Activated naive CD4-positive, alpha-beta T cell (primary cell): Measurements from ENCODE around the gene GPANK1.
A peak's percentile ranks its signal among the peaks of the same experiment; 100 is the strongest.

ENCODE experiments used
- DNase-seq, 4 experiments: peaks; one replicate each; lab custom pipeline; 2025; lab: John Stamatoyannopoulos, UW

The GPANK1 gene

GRCh38 chr6:31662124-31662723 is 2.6 kb downstream of the GPANK1 start:
- no peak for DNase-seq

- DNase-seq: no peak
Observed at GRCh38 chr6:31661262-31662123, 3.3 kb downstream of the GPANK1 start.

- DNase-seq: peak; percentile 13 to 64 (median 25)
Observed at GRCh38 chr6:31660381-31661261, 4.2 kb downstream of the GPANK1 start, which contains the start of gene C6orf47. Gene C6orf47 (minus strand): TSS chr6:31660778. CDS start chr6:31659947, 831 bp downstream.

GRCh38 chr6:31659649-31660380 is 5.0 kb downstream of the GPANK1 start:
- no peak for DNase-seq

GRCh38 chr6:31658983-31659648 is 5.7 kb downstream of the GPANK1 start:
- DNase-seq: no peak

GRCh38 chr6:31658158-31658688 is 6.6 kb downstream of the GPANK1 start:
- no peak for DNase-seq

GRCh38 chr6:31657406-31658157 is 7.2 kb downstream of the GPANK1 start:
- no peak for DNase-seq

GRCh38 chr6:31655349-31656237 is 9.2 kb downstream of the GPANK1 start, which contains the start of gene APOM:
Gene APOM (plus strand): TSS chr6:31655894. CDS start chr6:31655967, 73 bp downstream.
- no peak for DNase-seq

GRCh38 chr6:31654574-31655348 is 10.0 kb downstream of the GPANK1 start:
- DNase-seq: no peak

- DNase-seq: peak in 2 of 4 experiments; percentile 79 to 84
Observed at GRCh38 chr6:31652925-31653724, 11.7 kb downstream of the GPANK1 start.

- DNase-seq: no peak
Observed at GRCh38 chr6:31651602-31652191, 13.1 kb downstream of the GPANK1 start.

- no peak for DNase-seq
Observed at GRCh38 chr6:31645325-31645724, 19.5 kb downstream of the GPANK1 start.

GRCh38 chr6:31643818-31644454 is 20.9 kb downstream of the GPANK1 start:
- DNase-seq: no peak

- DNase-seq: no peak
Observed at GRCh38 chr6:31642798-31643570, 21.8 kb downstream of the GPANK1 start.

GRCh38 chr6:31641370-31641769 is 23.4 kb downstream of the GPANK1 start:
- no peak for DNase-seq

GRCh38 chr6:31640612-31641011 is 24.2 kb downstream of the GPANK1 start:
- no peak for DNase-seq
